NCI-H146 treated with DMSO at 0.1 percent for 48 hours (cell line): Measurements from ENCODE around the gene GABRA5.
"Not testable (repeated sequence)": the region's sequence is repeated elsewhere in the genome, so short reads cannot be mapped to it uniquely, and the experiment has no call there.

ENCODE experiments used
- DNase-seq: peaks from one replicate; lab custom pipeline; 2025; ENCODE audit not compliant: unreplicated experiment; lab: John Stamatoyannopoulos, UW

The GABRA5 gene

GRCh38 chr15:26875476-26875850, 8.6 kb downstream of the GABRA5 start:
- DNase-seq, result no peak

GRCh38 chr15:26877831-26878230, 11.0 kb downstream of the GABRA5 start:
- DNase-seq, result no peak

- no peak for DNase-seq
Observed at GRCh38 chr15:26879706-26880105, 12.8 kb downstream of the GABRA5 start.

- DNase-seq, result no peak
Observed at GRCh38 chr15:26882112-26882511, 15.2 kb downstream of the GABRA5 start.

GRCh38 chr15:26882616-26883365, 15.9 kb downstream of the GABRA5 start:
- DNase-seq, result no peak

- DNase-seq, result no peak
Observed at GRCh38 chr15:26883466-26883865, 16.6 kb downstream of the GABRA5 start.

- DNase-seq, result no peak
Observed at GRCh38 chr15:26886566-26886965, 19.7 kb downstream of the GABRA5 start.

- no peak for DNase-seq
Observed at GRCh38 chr15:26887926-26888666, 21.2 kb downstream of the GABRA5 start.

- no peak for DNase-seq
Observed at GRCh38 chr15:26888761-26889160, 21.9 kb downstream of the GABRA5 start.

GRCh38 chr15:26889298-26889898, 22.5 kb downstream of the GABRA5 start:
- no peak for DNase-seq

- no peak for DNase-seq
Observed at GRCh38 chr15:26890451-26890850, 23.6 kb downstream of the GABRA5 start.

GRCh38 chr15:26890988-26891387, 24.1 kb downstream of the GABRA5 start:
- no peak for DNase-seq

- DNase-seq, result peak; percentile 5
Observed at GRCh38 chr15:26891448-26892181, 24.8 kb downstream of the GABRA5 start.

GRCh38 chr15:26892182-26892518, 25.3 kb downstream of the GABRA5 start:
- no peak for DNase-seq

GRCh38 chr15:26892678-26893077, 25.8 kb downstream of the GABRA5 start:
- no peak for DNase-seq

GRCh38 chr15:26893351-26894065, 26.6 kb downstream of the GABRA5 start:
- DNase-seq, result no peak

GRCh38 chr15:26894181-26894580, 27.3 kb downstream of the GABRA5 start:
- DNase-seq, result no peak

GRCh38 chr15:26895346-26895745, 28.5 kb downstream of the GABRA5 start:
- not testable (repeated sequence) for DNase-seq

- no peak for DNase-seq
Observed at GRCh38 chr15:26899658-26900057, 32.8 kb downstream of the GABRA5 start.

- DNase-seq, result no peak
Observed at GRCh38 chr15:26901041-26901440, 34.2 kb downstream of the GABRA5 start.

- DNase-seq, result no peak
Observed at GRCh38 chr15:26910715-26911114, 43.9 kb downstream of the GABRA5 start.
